Measurements from ENCODE around the gene DRD3.

The DRD3 gene

GRCh38 chr3:114155370-114155821, 23.5 kb downstream of the DRD3 start:
- Histone ChIP-seq H3K9me3 (ENCODE audit: control insufficient read depth, insufficient read depth, low read length) (no peaks in the 10 kb centered on the region), H3K4me1 (ENCODE audit: insufficient read depth, low read length) (peaks cover 43% of the 10 kb centered on the region), H3K9ac (ENCODE audit: low read depth, low read length) (peak overlapping the region; percentile 30; the same call in 1 of the 2 replicates), H3K36me3 (ENCODE audit: insufficient read depth, low read length) (no peaks in the 10 kb centered on the region)

GRCh38 chr3:114154321-114154821, 24.5 kb downstream of the DRD3 start:
- Histone ChIP-seq H3K9ac (ENCODE audit: low read depth, low read length) (no peak overlapping the region), H3K36me3 (ENCODE audit: insufficient read depth, low read length) (no peaks in the 10 kb centered on the region), H3K9me3 (ENCODE audit: control insufficient read depth, insufficient read depth, low read length) (no peaks in the 10 kb centered on the region), H3K4me1 (ENCODE audit: insufficient read depth, low read length) (peaks cover 48% of the 10 kb centered on the region)

- H3K36me3 ChIP-seq (ENCODE audit: insufficient read depth, low read length): no peaks in the 10 kb centered on the region
- peak overlapping the region; percentile 39; the same call in 1 of the 2 replicates for H3K9ac ChIP-seq (ENCODE audit: low read depth, low read length)
- H3K9me3 ChIP-seq (ENCODE audit: control insufficient read depth, insufficient read depth, low read length): no peaks in the 10 kb centered on the region
- H3K4me1 ChIP-seq (ENCODE audit: insufficient read depth, low read length): peaks cover 45% of the 10 kb centered on the region
These were observed 26.2 kb downstream of the DRD3 start for GRCh38 chr3:114152519-114153151.

GRCh38 chr3:114151091-114151490, 27.8 kb downstream of the DRD3 start:
- peaks cover 41% of the 10 kb centered on the region for H3K4me1 ChIP-seq (ENCODE audit: insufficient read depth, low read length)
- no peak overlapping the region for H3K9ac ChIP-seq (ENCODE audit: low read depth, low read length)
- H3K9me3 ChIP-seq (ENCODE audit: control insufficient read depth, insufficient read depth, low read length): no peaks in the 10 kb centered on the region
- H3K36me3 ChIP-seq (ENCODE audit: insufficient read depth, low read length): no peaks in the 10 kb centered on the region

GRCh38 chr3:114147251-114147650, 31.6 kb downstream of the DRD3 start:
- Histone ChIP-seq H3K4me1 (ENCODE audit: insufficient read depth, low read length) (peaks cover 25% of the 10 kb centered on the region), H3K9ac (ENCODE audit: low read depth, low read length) (no peak overlapping the region), H3K9me3 (ENCODE audit: control insufficient read depth, insufficient read depth, low read length) (no peaks in the 10 kb centered on the region), H3K36me3 (ENCODE audit: insufficient read depth, low read length) (no peaks in the 10 kb centered on the region)

- Histone ChIP-seq H3K9ac (ENCODE audit: low read depth, low read length) (no peak overlapping the region), H3K4me1 (ENCODE audit: insufficient read depth, low read length) (peaks cover 8% of the 10 kb centered on the region; the same call in 1 of the 2 replicates), H3K36me3 (ENCODE audit: insufficient read depth, low read length) (no peaks in the 10 kb centered on the region), H3K9me3 (ENCODE audit: control insufficient read depth, insufficient read depth, low read length) (no peaks in the 10 kb centered on the region)
These were observed 33.8 kb downstream of the DRD3 start for GRCh38 chr3:114144909-114145688.

GRCh38 chr3:114143817-114144216, 35.0 kb downstream of the DRD3 start:
- Histone ChIP-seq H3K4me1 (ENCODE audit: insufficient read depth, low read length) (0 out of 2 replicates have a peak, but pooled peaks cover 6% of the 10 kb centered on the region), H3K36me3 (ENCODE audit: insufficient read depth, low read length) (no peaks in the 10 kb centered on the region), H3K9ac (ENCODE audit: low read depth, low read length) (no peak overlapping the region), H3K9me3 (ENCODE audit: control insufficient read depth, insufficient read depth, low read length) (no peaks in the 10 kb centered on the region)

- no peaks in the 10 kb centered on the region for H3K36me3 ChIP-seq (ENCODE audit: insufficient read depth, low read length)
- H3K4me1 ChIP-seq (ENCODE audit: insufficient read depth, low read length): 0 out of 2 replicates have a peak, but pooled peaks cover 2% of the 10 kb centered on the region
- no peaks in the 10 kb centered on the region for H3K9me3 ChIP-seq (ENCODE audit: control insufficient read depth, insufficient read depth, low read length)
- H3K9ac ChIP-seq (ENCODE audit: low read depth, low read length): no peak overlapping the region
These were observed 39.0 kb downstream of the DRD3 start for GRCh38 chr3:114139836-114140235.

GRCh38 chr3:114133947-114134346, 44.9 kb downstream of the DRD3 start:
- Histone ChIP-seq H3K36me3 (ENCODE audit: insufficient read depth, low read length) (no peaks in the 10 kb centered on the region), H3K9me3 (ENCODE audit: control insufficient read depth, insufficient read depth, low read length) (no peaks in the 10 kb centered on the region), H3K9ac (ENCODE audit: low read depth, low read length) (no peak overlapping the region), H3K4me1 (ENCODE audit: insufficient read depth, low read length) (no peaks in the 10 kb centered on the region)

- Histone ChIP-seq H3K9ac (ENCODE audit: low read depth, low read length) (no peak overlapping the region), H3K4me1 (ENCODE audit: insufficient read depth, low read length) (no peaks in the 10 kb centered on the region), H3K36me3 (ENCODE audit: insufficient read depth, low read length) (no peaks in the 10 kb centered on the region), H3K9me3 (ENCODE audit: control insufficient read depth, insufficient read depth, low read length) (no peaks in the 10 kb centered on the region)
These were observed 46.4 kb downstream of the DRD3 start for GRCh38 chr3:114132500-114132899.

- no peak overlapping the region for H3K9ac ChIP-seq (ENCODE audit: low read depth, low read length)
- H3K4me1 ChIP-seq (ENCODE audit: insufficient read depth, low read length): no peaks in the 10 kb centered on the region
- H3K9me3 ChIP-seq (ENCODE audit: control insufficient read depth, insufficient read depth, low read length): no peaks in the 10 kb centered on the region
These were observed 50.0 kb downstream of the DRD3 start for GRCh38 chr3:114128826-114129225.

GRCh38 chr3:114128231-114128630, 50.6 kb downstream of the DRD3 start:
- H3K4me1 ChIP-seq (ENCODE audit: insufficient read depth, low read length): no peaks in the 10 kb centered on the region
- H3K36me3 ChIP-seq (ENCODE audit: insufficient read depth, low read length): no peaks in the 10 kb centered on the region
- H3K9me3 ChIP-seq (ENCODE audit: control insufficient read depth, insufficient read depth, low read length): no peaks in the 10 kb centered on the region
- no peak overlapping the region for H3K9ac ChIP-seq (ENCODE audit: low read depth, low read length)

More at GRCh38 chr3:114128826-114129225, 50.0 kb downstream of the DRD3 start:
- no peaks in the 10 kb centered on the region for H3K36me3 ChIP-seq (ENCODE audit: insufficient read depth, low read length)

- Histone ChIP-seq H3K9me3 (ENCODE audit: control insufficient read depth, insufficient read depth, low read length) (no peaks in the 10 kb centered on the region), H3K9ac (ENCODE audit: low read depth, low read length) (no peak overlapping the region), H3K36me3 (ENCODE audit: insufficient read depth, low read length) (no peaks in the 10 kb centered on the region), H3K4me1 (ENCODE audit: insufficient read depth, low read length) (0 out of 2 replicates have a peak, but pooled peaks cover 5% of the 10 kb centered on the region)
These were observed 51.3 kb downstream of the DRD3 start for GRCh38 chr3:114127517-114127916.

GRCh38 chr3:114126461-114126860, 52.4 kb downstream of the DRD3 start:
- no peaks in the 10 kb centered on the region for H3K36me3 ChIP-seq (ENCODE audit: insufficient read depth, low read length)
- 0 out of 2 replicates have a peak, but pooled peaks cover 5% of the 10 kb centered on the region for H3K4me1 ChIP-seq (ENCODE audit: insufficient read depth, low read length)
- no peaks in the 10 kb centered on the region for H3K9me3 ChIP-seq (ENCODE audit: control insufficient read depth, insufficient read depth, low read length)
- H3K9ac ChIP-seq (ENCODE audit: low read depth, low read length): no peak overlapping the region

Data from ES-I3 (cell line).